Stimulated activated effector memory CD8-positive, alpha-beta T cell treated with anti-CD3 and anti-CD28 coated beads, Interleukin-12 subunit alpha, Interleukin-12 subunit beta, amount 100 ng/mL, for 72 hours (primary cell): ENCODE measurements around the gene BBLN.
"Not testable (repeated sequence)": the region's sequence is repeated elsewhere in the genome, so short reads cannot be mapped to it uniquely, and the experiment has no call there.

Experiments used
- ATAC-seq: fragments of 150-1000 bp; cut with Tn5 transposase; 2 replicates; pipeline ENCODE4 v1.10.0; 2021
- DNase-seq, 2 donors: peaks; one replicate each; pipeline ENCODE4 v3.0.0; 2021 to 2022; ENCODE audit warnings: low spot score in 2 of 2
- H3K27ac Mint-ChIP-seq: one replicate; pipeline ENCODE4 v1.8.0; 2022; ENCODE audit warnings: mild to moderate bottlenecking, mixed read lengths
- H3K36me3 Mint-ChIP-seq: one replicate; pipeline ENCODE4 v1.8.0; 2022; ENCODE audit warnings: mild to moderate bottlenecking, mixed read lengths
- H3K4me1 Mint-ChIP-seq: one replicate; pipeline ENCODE4 v1.8.0; 2022; ENCODE audit warnings: mixed read lengths
- H3K4me3 Mint-ChIP-seq: one replicate; pipeline ENCODE4 v1.8.0; 2022; ENCODE audit warnings: mild to moderate bottlenecking, mixed read lengths
- H3K9me3 Mint-ChIP-seq: one replicate; pipeline ENCODE4 v1.8.0; 2022; ENCODE audit warnings: mixed read lengths

BBLN gene

DNA sequence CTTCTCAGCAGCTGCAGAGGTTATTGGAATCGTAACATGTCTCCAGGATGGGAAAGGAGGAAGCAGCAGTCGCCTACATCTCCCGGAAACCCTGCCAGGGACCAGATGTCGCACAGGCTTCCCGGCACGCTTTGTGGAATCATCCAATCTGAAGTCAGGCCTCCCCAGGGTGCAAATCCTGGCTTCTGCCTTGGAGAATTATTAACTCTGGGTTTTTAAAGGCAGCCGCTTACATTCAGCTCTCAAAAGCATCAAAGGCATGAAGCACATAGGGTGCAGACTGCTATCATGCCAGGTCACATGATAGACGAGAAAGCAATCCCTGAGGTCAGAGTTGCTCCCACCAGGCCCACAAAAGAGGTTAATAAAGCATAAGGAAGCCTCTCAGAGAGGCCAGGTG, 27.9 kb upstream of the BBLN start:
- DNase-seq, H3K27ac Mint-ChIP-seq, H3K36me3 Mint-ChIP-seq, H3K9me3 Mint-ChIP-seq, H3K4me3 Mint-ChIP-seq, ATAC-seq: not testable (repeated sequence)
- peaks cover 24% of the 10 kb centered on the region for H3K4me1 Mint-ChIP-seq

DNA sequence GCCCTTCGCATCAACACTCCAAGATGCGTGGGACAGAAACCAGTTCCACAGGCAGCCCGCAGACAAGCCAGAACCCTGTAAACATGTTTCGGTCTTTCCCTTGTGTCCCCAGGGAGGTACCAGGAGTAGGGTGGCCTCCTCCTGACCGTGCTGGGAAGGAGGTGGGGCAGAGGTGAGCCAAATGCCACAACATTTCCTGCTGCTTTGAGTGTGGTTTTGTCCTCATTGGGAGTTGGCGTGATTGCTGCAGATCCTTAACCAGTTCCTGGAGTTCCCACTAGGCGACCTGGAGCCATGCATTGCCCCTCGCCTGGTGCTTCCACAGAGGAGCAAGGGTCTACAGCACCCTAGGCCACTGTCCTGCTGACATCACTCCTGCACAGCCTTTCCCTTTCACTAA, 24.5 kb upstream of the BBLN start:
- not testable (repeated sequence) for H3K4me3 Mint-ChIP-seq, H3K4me1 Mint-ChIP-seq, H3K36me3 Mint-ChIP-seq, ATAC-seq, H3K9me3 Mint-ChIP-seq, DNase-seq, H3K27ac Mint-ChIP-seq

DNA sequence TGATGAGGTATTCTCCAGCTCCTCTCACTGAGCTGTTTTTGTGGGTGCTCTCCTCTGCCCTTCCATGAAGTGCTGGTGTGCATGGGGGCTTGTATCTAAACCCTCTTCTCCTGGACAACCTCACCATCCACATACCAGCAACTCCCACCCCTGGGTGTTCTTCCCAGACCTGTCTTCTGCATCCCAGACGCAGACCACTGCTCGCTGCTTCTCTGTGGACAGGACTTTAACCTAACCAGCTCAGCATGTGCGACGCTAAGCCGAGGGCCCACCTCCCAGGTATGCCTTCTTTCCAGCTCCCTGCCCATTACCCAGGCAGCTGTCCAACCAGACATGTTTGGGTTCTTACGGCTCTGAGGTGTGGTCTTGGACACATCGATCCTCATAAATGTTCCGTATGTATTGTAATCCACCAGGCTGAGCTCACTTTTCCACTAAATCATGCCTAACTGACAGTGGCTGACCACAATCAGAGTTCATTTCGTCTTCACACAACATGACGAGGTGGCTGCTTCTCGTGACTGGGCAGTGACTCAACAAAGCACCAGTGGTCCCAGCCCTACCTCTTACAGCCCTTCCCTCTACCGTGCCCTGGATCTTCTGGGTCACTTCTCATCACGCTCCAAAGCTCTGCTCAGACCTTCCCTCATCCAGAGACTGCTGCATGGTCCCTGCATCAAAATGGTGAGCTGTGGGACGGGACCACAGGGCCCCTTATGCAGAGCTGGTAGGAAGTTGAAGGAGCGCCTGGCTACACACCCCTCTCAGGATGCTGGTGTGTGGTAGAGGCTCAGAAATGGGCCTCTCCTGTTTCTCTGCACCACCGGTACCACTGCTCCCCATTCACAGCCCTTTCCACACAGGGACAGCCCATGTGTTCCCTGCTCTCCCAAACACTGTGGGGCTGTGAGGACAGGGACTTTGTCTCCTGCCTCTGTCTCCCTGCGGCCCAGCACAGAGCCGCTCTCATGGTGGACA, 23.0 kb upstream of the BBLN start:
- Mint-ChIP-seq H3K9me3 (no peaks in the 10 kb centered on the region), H3K4me1 (peaks cover 8% of the 10 kb centered on the region), H3K4me3 (no peak overlapping the region), H3K36me3 (no peaks in the 10 kb centered on the region), H3K27ac (peak overlapping the region; percentile 64)
- DNase-seq (no peak), ATAC-seq (peak; percentile 34)

DNA sequence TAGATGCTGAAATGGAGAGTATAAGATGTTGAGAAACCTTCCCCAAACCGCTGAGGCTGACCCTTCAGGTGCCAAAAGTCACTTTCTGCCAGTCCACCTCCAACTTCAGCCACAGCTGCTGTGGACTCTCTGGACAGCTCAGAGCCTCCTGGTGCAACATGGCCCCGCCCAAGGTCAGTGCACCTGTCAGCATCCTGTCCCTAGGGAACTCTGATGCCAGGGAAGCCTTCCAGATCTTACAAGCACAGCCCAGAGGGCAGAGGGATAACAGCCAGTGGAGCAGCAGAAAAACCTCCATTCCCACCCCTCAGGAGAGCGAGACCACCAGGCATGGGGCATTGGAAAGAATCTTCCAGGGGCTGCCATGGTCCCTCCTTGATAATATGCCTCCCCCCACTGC, 22.1 kb upstream of the BBLN start:
- no peak for ATAC-seq
- Mint-ChIP-seq H3K27ac (peak overlapping the region; percentile 64), H3K9me3 (no peaks in the 10 kb centered on the region), H3K4me1 (peaks cover 11% of the 10 kb centered on the region), H3K36me3 (no peaks in the 10 kb centered on the region), H3K4me3 (no peak overlapping the region)
- DNase-seq: no peak

DNA sequence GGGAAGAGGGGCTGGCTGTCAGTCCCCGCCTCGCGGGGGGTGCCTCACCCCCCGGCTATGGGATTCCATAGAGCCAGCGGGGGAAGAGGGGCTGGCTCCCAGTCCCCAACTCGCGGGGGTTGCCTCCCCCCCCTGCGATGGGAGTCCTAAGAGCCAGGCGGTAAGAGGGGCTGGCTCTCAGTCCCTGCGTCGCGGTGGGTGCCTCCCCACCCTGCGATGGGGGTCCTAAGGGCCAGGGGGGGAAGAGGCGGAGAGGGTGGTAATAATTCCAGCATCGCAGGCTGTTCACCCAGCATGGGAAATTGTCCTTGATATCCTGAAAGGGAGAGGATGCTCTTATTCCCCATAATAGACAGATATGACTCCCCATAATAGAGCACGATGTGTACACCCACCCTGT, 20.4 kb upstream of the BBLN start:
- H3K36me3 Mint-ChIP-seq: no peaks in the 10 kb centered on the region
- no peak for DNase-seq
- no peaks in the 10 kb centered on the region for H3K9me3 Mint-ChIP-seq
- H3K4me1 Mint-ChIP-seq: peaks cover 11% of the 10 kb centered on the region
- H3K27ac Mint-ChIP-seq: no peak overlapping the region
- no peak for ATAC-seq
- no peak overlapping the region for H3K4me3 Mint-ChIP-seq

DNA sequence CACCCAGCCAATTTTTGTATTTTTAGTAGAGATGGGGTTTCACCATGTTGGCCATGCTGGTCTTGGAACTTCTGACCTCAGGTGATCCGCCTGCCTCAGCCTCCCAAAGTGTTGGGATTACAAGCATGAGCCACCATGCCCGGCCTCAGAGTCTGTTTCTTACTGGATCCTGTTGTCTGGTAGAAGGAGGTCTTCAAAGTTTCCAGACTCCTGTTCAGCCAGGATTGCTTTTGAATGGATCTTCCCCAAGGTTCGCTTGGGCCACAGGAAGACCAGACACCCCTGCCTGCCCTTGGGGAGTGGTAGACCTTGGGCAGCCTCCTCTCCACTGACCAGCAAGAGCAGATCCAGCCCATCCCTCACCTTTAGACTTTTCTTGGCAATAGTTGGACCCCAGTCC, 18.5 kb upstream of the BBLN start:
- Mint-ChIP-seq H3K4me3 (no peak overlapping the region), H3K27ac (peak overlapping the region; percentile 35), H3K4me1 (peaks cover 6% of the 10 kb centered on the region), H3K36me3 (no peaks in the 10 kb centered on the region), H3K9me3 (no peaks in the 10 kb centered on the region)
- ATAC-seq (no peak), DNase-seq (no peak)

DNA sequence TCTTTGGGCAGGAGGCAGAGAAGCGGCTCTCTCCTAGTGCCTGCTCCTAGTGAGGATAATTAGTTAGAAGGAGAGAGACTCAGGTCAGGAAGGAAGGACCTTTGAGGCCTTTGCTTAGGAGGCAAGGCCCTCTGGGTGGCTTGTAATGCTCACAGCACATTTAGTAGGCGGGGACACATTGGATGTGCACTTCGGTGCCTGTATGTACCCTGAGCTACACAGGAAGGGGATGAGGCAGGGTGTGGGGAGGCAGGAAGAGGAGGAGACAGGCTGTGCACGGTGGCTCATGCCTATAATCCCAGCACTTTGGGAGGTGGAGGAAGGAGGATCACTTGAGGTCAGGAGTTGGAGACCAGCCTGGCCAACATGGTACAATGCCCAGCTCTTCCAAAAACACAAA, 18.0 kb upstream of the BBLN start:
- DNase-seq (no peak), ATAC-seq (no peak)
- Mint-ChIP-seq H3K4me1 (peaks cover 6% of the 10 kb centered on the region), H3K4me3 (no peak overlapping the region), H3K9me3 (no peaks in the 10 kb centered on the region), H3K27ac (peak overlapping the region; percentile 35), H3K36me3 (no peaks in the 10 kb centered on the region)

DNA sequence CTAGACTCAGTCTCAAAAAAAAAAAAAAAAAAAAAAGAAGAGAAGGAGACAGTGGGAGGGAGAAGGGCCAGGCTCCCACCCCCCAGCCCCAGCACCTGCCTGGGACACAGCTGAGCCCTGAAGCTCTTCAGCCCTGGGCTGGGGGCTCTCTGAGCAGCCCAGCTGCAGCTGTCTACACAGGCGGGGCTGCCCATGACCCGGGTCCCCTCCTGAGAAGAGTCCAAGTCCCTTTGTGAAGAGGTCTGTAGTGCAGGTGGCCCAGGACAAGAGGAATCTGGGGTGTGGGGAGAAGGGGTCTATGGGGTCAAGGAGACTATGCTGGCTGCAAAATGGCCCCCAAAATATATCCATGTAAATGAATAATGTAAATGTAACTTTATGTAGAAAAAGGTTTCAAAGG, 17.5 kb upstream of the BBLN start:
- no peak overlapping the region for H3K4me3 Mint-ChIP-seq
- DNase-seq (no peak), ATAC-seq (no peak)
- peaks cover 6% of the 10 kb centered on the region for H3K4me1 Mint-ChIP-seq
- H3K9me3 Mint-ChIP-seq: no peaks in the 10 kb centered on the region
- no peaks in the 10 kb centered on the region for H3K36me3 Mint-ChIP-seq
- peak overlapping the region; percentile 35 for H3K27ac Mint-ChIP-seq

DNA sequence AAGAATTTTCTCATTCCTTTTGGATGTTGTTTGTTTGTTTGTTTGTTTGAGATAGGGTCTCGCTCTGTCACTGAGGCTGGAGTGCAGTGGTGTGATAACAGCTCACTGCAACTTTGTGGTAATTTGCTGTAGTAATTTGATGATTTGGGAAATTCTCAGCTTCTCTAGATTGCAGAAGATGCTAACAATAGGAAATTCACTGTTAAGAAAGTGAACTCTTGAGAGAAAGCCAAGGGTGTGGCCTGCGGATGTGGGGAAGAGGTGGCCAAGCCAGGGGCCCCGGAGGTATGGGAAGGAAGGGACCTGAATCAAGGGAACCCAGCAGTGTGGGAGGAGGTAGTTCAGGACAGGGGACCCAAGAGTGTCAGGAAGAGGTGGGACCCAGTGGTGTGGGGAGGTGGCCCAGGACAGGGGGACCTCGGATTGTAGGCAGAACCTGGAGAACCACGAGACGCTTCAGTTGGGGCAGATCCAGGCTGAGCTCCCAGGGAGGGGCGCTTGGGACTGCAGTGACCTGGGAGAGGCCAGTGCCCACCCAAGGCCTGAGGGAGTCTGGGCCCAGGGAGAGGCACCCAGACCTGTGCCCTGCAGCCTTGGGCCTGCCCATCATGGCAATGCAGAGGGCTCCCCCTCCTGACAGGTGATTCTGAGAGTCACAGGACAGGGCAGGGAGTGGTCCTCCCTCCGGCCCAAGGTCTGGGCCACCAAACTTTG, 16.4 kb upstream of the BBLN start:
- H3K36me3 Mint-ChIP-seq: no peaks in the 10 kb centered on the region
- H3K4me1 Mint-ChIP-seq: peaks cover 6% of the 10 kb centered on the region
- H3K4me3 Mint-ChIP-seq: no peak overlapping the region
- H3K27ac Mint-ChIP-seq: peak overlapping the region; percentile 84
- H3K9me3 Mint-ChIP-seq: no peaks in the 10 kb centered on the region
- no peak for DNase-seq
- ATAC-seq: no peak

DNA sequence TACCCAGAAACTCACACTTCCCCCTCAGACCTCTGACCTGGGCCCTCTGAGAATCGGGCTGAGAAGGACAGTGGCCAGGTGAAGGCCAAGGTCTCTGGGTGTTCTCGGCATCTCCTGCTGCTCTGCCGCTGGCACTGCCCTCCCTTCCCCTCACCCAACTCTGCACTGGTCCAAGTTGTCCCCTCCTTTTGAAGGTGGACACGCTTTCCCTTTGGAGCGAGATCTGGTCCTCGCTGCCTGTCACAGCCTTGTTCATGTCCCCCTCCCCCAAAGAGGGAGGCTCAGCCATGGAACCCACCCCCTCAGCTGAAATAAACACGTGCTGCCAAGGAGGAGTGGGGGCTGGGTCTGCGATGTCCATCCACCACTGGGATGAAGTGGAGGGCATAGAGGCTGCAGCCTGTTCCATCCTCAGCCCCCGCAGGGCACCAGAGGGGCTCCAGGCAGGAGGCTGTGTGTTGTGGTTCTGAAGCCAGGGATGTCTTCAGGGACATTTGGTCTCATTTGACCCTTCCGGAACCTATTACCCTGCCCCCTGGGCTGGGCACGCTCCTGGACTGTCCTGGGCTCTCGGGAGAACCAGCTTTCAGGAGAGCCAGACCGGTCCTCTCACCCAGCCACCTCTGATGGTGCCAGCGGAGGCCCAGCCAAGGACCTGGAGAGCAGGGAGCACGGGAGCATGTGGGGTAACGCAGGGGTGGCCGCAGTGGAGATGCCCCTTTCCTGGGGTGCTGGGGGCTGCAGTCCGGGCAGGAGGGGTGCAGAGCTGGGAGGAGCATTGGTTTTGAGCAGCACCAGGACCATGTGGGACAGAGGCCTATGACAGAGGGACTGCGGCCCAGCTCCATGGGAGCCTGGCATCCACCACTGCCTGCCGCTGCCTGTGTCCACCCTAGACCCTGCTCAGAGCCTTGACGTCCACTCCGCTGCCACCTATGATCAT, 15.6 kb upstream of the BBLN start:
- Mint-ChIP-seq H3K9me3 (no peaks in the 10 kb centered on the region), H3K4me1 (peaks cover 6% of the 10 kb centered on the region), H3K27ac (no peak overlapping the region), H3K36me3 (no peaks in the 10 kb centered on the region), H3K4me3 (no peak overlapping the region)
- ATAC-seq (no peak), DNase-seq (no peak)

DNA sequence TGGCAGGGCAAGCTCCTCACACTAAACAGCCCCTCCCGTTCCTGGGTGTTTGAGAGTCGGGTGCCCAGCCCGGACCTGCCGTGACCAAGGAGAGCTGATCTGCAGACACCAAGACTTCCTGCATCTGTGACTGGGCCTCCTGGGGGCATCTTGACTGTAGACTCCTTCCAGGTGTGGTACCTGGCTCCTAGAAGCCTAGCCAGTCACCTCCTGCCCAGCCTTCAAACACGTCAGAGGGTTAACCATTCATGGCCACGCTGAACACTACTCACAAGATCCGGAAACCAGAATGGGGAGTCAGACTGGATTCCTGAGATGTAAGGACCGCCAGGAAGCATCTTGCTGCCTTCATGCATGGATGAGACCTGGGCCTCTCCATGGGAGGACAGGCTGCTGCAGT, 14.5 kb upstream of the BBLN start:
- ATAC-seq: no peak
- Mint-ChIP-seq H3K9me3 (no peaks in the 10 kb centered on the region), H3K27ac (no peak overlapping the region), H3K4me1 (peaks cover 13% of the 10 kb centered on the region), H3K36me3 (no peaks in the 10 kb centered on the region), H3K4me3 (no peak overlapping the region)
- DNase-seq: no peak

DNA sequence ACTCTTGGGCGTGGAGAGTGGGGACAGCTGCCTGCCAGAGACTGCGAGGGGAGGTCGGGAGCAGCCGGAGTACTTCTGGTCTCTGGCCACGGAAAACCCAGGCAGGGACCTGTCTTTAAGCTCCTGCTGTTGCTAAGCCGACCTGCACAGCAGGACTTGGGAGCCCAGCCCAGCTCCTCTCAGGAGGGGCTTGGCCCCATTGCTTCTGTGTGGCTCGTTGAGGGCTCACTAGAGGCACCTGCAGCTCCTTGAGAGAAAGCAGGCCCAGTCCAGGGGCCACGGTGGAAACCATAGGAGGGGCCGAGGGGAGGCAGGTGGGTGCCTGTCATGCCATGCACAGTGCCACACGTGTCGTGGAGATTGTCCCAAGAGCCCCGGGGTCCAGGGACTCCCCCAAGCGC, 14.1 kb upstream of the BBLN start:
- Mint-ChIP-seq H3K36me3 (no peaks in the 10 kb centered on the region), H3K9me3 (no peaks in the 10 kb centered on the region), H3K4me1 (peaks cover 17% of the 10 kb centered on the region), H3K27ac (no peak overlapping the region), H3K4me3 (no peak overlapping the region)
- ATAC-seq (peak; percentile 11), DNase-seq (no peak)

DNA sequence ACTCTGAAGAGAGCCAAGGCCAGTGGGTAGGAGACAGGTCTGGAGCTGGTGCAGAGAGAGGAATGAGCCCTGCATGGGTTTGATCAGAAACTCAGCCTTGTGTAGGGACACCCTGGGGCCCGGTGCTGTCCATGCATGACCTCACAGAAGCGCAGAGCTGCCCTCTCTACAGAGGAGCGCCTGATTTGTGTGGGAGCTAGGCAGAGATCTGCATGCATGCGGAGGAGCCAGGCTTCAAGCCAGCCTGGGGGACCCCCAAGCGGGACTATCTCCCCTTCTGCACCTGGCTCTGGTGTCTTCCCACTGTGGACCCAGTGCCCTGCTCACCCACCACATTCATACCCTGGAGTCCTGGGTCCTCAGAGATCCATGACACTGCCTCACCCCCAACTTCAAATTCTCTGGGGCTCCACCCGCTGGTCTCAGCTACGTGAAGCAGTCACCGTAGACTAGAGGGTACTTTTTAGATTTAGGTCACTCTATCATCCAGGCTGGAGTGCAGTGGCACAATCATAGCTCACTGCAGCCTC, 13.4 kb upstream of the BBLN start:
- H3K9me3 Mint-ChIP-seq: no peaks in the 10 kb centered on the region
- no peaks in the 10 kb centered on the region for H3K36me3 Mint-ChIP-seq
- DNase-seq (no peak), ATAC-seq (no peak)
- H3K4me3 Mint-ChIP-seq: no peak overlapping the region
- no peak overlapping the region for H3K27ac Mint-ChIP-seq
- peaks cover 19% of the 10 kb centered on the region for H3K4me1 Mint-ChIP-seq

DNA sequence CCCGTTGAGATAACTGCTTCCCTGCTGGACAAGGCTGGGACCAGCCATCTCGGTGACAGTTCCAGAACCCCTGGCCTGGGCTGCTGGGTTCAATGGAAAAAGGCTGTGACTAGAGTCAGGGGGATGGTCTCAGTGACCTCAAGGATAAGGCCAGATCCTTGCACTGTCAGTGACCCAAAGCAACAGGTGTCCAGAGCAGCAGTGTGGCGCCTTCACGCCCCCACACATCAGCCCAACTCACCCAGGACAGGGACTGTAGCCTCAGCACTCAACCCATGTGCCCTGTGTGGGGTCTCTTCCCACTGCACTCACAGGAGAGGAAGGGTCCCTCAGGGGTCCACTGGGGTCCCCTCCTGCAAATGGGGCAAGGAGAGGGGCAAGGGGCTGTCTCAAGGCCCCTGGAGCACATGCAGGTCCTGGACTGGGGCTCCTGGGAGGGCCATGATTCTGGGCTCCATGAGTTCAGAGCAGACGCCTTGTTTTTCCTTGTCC, 11.5 kb upstream of the BBLN start:
- H3K27ac Mint-ChIP-seq: no peak overlapping the region
- H3K4me1 Mint-ChIP-seq: peaks cover 13% of the 10 kb centered on the region
- H3K9me3 Mint-ChIP-seq: no peaks in the 10 kb centered on the region
- H3K36me3 Mint-ChIP-seq: no peaks in the 10 kb centered on the region
- DNase-seq (no peak), ATAC-seq (no peak)
- H3K4me3 Mint-ChIP-seq: no peak overlapping the region
